ENCODE results near the gene PNPT1. TPM values are rescaled to one million over a fixed set of nuclear protein-coding genes. Genes with fewer than 3 reads are reported as not detected.

The PNPT1 gene
- total and polyA plus RNA-seq, 2 of the 13 experiments (the other 11 are each of a cell fraction or from before 2014, with no cell fraction given) = 23.4 to 61.0 TPM

- no peak for TF ChIP-seq TRIM22 (IDR thresholded peaks at IDR 0.05)
- peak; percentile 88 for TF ChIP-seq FOXK1 (CRISPR knock-in tag; IDR thresholded peaks at IDR 0.05; ENCODE audit: borderline replicate concordance, low read depth)
- TF ChIP-seq, protein P1, sequence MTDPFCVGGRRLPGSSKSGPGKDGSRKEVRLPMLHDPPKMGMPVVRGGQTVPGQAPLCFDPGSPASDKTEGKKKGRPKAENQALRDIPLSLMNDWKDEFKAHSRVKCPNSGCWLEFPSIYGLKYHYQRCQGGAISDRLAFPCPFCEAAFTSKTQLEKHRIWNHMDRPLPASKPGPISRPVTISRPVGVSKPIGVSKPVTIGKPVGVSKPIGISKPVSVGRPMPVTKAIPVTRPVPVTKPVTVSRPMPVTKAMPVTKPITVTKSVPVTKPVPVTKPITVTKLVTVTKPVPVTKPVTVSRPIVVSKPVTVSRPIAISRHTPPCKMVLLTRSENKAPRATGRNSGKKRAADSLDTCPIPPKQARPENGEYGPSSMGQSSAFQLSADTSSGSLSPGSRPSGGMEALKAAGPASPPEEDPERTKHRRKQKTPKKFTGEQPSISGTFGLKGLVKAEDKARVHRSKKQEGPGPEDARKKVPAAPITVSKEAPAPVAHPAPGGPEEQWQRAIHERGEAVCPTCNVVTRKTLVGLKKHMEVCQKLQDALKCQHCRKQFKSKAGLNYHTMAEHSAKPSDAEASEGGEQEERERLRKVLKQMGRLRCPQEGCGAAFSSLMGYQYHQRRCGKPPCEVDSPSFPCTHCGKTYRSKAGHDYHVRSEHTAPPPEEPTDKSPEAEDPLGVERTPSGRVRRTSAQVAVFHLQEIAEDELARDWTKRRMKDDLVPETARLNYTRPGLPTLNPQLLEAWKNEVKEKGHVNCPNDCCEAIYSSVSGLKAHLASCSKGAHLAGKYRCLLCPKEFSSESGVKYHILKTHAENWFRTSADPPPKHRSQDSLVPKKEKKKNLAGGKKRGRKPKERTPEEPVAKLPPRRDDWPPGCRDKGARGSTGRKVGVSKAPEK (CRISPR knock-in tag; IDR thresholded peaks at IDR 0.05; ENCODE audit: borderline replicate concordance) = peak; percentile 90; the same call in 1 of the 2 replicates
- no peak for TF ChIP-seq GPN1 (CRISPR knock-in tag; IDR thresholded peaks at IDR 0.05; ENCODE audit: borderline replicate concordance)
- peak; percentile 89; the same call in 1 of the 2 replicates for TF ChIP-seq KAT7 (CRISPR knock-in tag; IDR thresholded peaks at IDR 0.05; ENCODE audit: borderline replicate concordance)
- TF ChIP-seq, protein P2, sequence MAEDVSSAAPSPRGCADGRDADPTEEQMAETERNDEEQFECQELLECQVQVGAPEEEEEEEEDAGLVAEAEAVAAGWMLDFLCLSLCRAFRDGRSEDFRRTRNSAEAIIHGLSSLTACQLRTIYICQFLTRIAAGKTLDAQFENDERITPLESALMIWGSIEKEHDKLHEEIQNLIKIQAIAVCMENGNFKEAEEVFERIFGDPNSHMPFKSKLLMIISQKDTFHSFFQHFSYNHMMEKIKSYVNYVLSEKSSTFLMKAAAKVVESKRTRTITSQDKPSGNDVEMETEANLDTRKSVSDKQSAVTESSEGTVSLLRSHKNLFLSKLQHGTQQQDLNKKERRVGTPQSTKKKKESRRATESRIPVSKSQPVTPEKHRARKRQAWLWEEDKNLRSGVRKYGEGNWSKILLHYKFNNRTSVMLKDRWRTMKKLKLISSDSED (CRISPR knock-in tag; IDR thresholded peaks at IDR 0.05) = no peak
- TF ChIP-seq TAF1 (CRISPR knock-in tag; IDR thresholded peaks at IDR 0.05) = peak; percentile 96
- TF ChIP-seq ZNF292 (CRISPR knock-in tag; IDR thresholded peaks at IDR 0.05; ENCODE audit: borderline replicate concordance, low read depth) = peak; percentile 41; the same call in 1 of the 2 replicates
- TF ChIP-seq ZNF576 (CRISPR knock-in tag; IDR thresholded peaks at IDR 0.05) = peak; percentile 30
- TF ChIP-seq, protein P3, sequence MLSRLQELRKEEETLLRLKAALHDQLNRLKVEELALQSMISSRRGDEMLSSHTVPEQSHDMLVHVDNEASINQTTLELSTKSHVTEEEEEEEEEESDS (CRISPR knock-in tag; IDR thresholded peaks at IDR 0.05; ENCODE audit: borderline replicate concordance) = peak; percentile 57; the same call in 1 of the 2 replicates
- TF ChIP-seq AFF4 (CRISPR knock-in tag; IDR thresholded peaks at IDR 0.05) = peak; percentile 67; the same call in 1 of the 2 replicates
- TF ChIP-seq NR3C1 (CRISPR knock-in tag; IDR thresholded peaks at IDR 0.05) = no peak
- no peak for TF ChIP-seq TRIM24 (CRISPR knock-in tag; IDR thresholded peaks at IDR 0.05)
Measured at GRCh38 chr2:55617175-55618024, 76.2 kb downstream of the PNPT1 start, which contains the start of gene PPP4R3B (continued).
